Measurements from ENCODE around the gene ENPP1.

GRCh38 chr6:131763749-131764148 is 44.1 kb upstream of the ENPP1 start:
- TF ChIP-seq CTCF (IDR thresholded peaks at IDR 0.05) (no peak), EZH2 (IDR thresholded peaks at IDR 0.05; ENCODE audit: borderline replicate concordance, insufficient read depth, low read depth, low read length, poor library complexity, severe bottlenecking) (no peak)
